Activated naive CD8-positive, alpha-beta T cell treated with anti-CD3 and anti-CD28 coated beads, Interleukin-2, amount 50 U/mL, for 24 hours (primary cell): Measurements from ENCODE around the gene GAPDHS.
A peak's percentile ranks its signal among the peaks of the same experiment; 100 is the strongest.

Experiments used
- ATAC-seq: fragments of 150-1000 bp; cut with Tn5 transposase; one replicate; pipeline ENCODE4 v1.10.0; 2021
- DNase-seq: peaks from one replicate; pipeline ENCODE4 v3.0.0; 2021
- H3K27ac Mint-ChIP-seq: one replicate; pipeline ENCODE4 v1.8.0; 2021; ENCODE audit warnings: mild to moderate bottlenecking, mixed read lengths
- H3K27me3 Mint-ChIP-seq: one replicate; pipeline ENCODE4 v1.8.0; 2021; ENCODE audit warnings: mixed read lengths
- H3K36me3 Mint-ChIP-seq: one replicate; pipeline ENCODE4 v1.8.0; 2021; ENCODE audit warnings: low read depth, mixed read lengths
- H3K4me1 Mint-ChIP-seq: one replicate; pipeline ENCODE4 v1.8.0; 2021; ENCODE audit warnings: mixed read lengths
- H3K4me3 Mint-ChIP-seq: one replicate; pipeline ENCODE4 v1.8.0; 2021; ENCODE audit warnings: mild to moderate bottlenecking, moderate library complexity, mixed read lengths
- H3K9me3 Mint-ChIP-seq: one replicate; pipeline ENCODE4 v1.8.0; 2021; ENCODE audit warnings: mixed read lengths

GAPDHS gene

DNA sequence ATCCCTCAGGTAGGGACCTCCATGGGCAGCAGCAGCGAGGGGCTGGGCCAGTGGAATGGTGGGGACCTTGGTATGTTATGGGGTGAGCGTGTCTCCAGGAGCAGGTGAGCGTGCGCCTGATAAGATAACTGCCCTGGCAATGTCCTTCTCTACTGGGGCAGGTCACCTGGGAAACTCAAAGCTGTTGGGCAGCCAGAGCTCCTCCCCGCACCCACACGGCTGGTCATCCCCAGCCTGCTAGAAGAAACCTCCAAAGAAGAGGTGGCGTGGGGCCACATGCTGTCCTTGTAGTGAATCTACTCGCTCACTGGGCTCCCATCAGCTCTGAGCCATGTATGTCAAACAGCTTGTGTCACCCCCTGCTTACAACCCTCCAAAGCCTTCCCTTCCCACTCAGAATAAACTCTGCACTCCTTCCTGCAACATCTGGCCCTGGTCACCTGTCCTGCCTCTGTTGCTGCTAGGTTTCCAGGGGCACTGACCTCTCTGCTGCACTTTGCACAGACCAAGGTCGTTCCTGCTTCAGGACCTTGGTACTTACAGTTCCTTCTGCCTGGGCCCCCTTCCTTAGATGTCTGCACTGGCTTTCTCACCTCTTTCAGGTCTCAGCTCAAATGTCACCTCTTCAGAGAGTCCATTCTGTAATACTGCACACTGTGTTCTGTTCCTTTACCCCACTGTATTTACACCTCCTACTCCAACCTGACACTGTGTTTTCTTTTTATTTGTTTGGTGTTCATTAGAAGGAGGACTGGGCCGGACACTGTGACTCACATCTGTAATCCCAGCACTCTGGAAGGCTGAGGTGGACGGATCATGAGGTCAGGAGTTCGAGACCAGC is 32.0 kb downstream of the GAPDHS start:
- Mint-ChIP-seq H3K9me3 (no peaks in the 10 kb centered on the region), H3K4me3 (no peak overlapping the region), H3K4me1 (no peaks in the 10 kb centered on the region), H3K27me3 (peaks cover 33% of the 10 kb centered on the region), H3K27ac (no peak overlapping the region), H3K36me3 (no peaks in the 10 kb centered on the region)
- no peak for DNase-seq
- no peak for ATAC-seq

DNA sequence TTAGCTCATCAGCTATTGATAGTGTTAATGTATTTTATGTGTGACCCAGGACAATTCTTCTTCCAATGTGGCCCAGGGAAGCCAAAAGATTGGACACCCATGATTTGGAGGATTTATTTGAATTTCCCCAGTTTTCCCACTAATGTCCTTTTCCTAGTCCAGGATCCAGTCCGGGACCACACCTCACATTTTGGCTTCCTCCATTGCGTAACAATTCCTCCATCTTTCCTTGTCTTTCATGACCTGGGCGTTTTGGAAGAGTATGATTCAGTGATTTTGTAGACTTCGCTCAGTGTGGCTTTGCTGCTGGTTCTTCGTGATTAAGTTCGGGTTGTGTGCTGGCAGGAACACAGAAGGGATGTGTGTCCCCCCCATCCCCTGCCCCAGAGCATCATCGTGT is 33.5 kb downstream of the GAPDHS start:
- ATAC-seq (no peak), DNase-seq (no peak)
- H3K9me3 Mint-ChIP-seq, result no peaks in the 10 kb centered on the region
- no peaks in the 10 kb centered on the region for H3K36me3 Mint-ChIP-seq
- H3K4me1 Mint-ChIP-seq, result no peaks in the 10 kb centered on the region
- no peak overlapping the region for H3K4me3 Mint-ChIP-seq
- H3K27ac Mint-ChIP-seq, result no peak overlapping the region
- peaks cover 29% of the 10 kb centered on the region for H3K27me3 Mint-ChIP-seq

DNA sequence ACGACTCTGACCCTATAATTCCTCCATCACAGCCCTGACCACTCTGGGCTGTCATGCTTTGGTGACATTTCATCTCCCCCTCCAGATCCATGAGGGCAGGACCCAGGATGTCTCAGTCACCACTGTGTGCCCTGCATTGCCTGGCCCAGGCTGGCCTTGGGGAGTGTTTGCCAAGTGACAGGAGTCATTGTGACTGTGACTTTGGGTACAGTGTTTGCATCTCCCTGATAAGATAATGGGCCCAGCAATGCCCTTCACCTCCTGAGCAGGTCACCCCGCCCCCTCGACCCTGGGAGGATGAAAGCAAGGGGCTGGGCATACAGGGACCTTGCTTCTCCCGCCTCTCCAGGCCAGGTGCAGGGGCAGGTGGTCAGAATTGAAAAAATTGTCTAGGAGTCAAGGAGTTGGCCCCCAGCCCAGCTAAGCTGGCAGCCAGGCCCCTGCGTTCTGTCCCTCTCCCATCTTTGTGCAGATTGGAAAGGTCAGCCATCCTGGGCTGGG is 36.1 kb downstream of the GAPDHS start:
- Mint-ChIP-seq H3K27me3 (peaks cover 21% of the 10 kb centered on the region), H3K9me3 (no peaks in the 10 kb centered on the region), H3K27ac (no peak overlapping the region), H3K36me3 (no peaks in the 10 kb centered on the region), H3K4me1 (no peaks in the 10 kb centered on the region), H3K4me3 (no peak overlapping the region)
- DNase-seq (no peak), ATAC-seq (no peak)

DNA sequence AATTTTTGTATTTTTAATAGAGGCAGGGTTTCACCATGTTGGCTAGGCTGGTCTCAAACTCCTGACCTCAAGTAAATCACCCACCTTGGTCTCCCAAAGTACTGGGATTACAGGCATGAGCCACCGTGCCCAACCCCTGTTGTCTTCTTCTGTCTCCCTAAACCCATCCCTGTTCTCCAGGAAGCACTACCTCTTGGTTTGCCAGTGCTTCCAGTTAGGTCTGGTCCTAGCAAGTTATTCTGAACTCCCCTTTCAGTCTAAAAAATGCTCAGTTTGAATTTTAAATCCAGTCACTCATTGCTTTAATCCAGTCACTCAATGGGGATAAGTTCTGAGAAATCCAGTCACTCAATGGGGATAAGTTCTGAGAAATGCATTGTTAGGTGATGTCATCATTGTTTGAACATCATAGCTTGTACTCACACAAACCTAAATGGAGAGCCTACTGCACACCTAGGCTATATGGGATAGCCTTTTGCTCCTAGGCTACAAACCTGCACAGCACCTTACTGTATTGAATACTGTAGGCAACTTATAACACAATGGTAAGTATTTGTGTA is 38.2 kb downstream of the GAPDHS start:
- ATAC-seq (no peak), DNase-seq (no peak)
- Mint-ChIP-seq H3K36me3 (no peaks in the 10 kb centered on the region), H3K9me3 (peaks cover 14% of the 10 kb centered on the region), H3K27me3 (peaks cover 22% of the 10 kb centered on the region), H3K27ac (no peak overlapping the region), H3K4me1 (no peaks in the 10 kb centered on the region), H3K4me3 (no peak overlapping the region)

DNA sequence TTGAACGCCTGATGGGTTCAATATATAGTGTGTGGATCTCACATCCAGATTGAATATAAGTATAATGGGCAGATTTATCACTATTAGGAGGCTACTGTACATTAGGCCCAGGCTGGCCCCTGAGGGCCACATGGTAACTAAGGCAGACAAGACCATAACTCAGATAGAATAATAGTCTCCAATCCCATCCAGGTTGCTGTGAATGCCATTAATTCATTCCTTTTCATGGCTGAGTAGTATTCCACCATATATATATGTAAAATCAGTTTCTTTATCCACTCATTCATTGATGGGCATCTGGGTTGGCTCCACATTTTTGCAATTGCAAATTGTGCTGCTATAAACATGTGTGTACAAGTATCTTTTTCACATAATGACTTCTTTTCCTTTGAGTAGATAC is 44.7 kb downstream of the GAPDHS start:
- DNase-seq (no peak), ATAC-seq (no peak)
- H3K27me3 Mint-ChIP-seq, result peaks cover 12% of the 10 kb centered on the region
- H3K9me3 Mint-ChIP-seq, result peaks cover 23% of the 10 kb centered on the region
- H3K4me3 Mint-ChIP-seq, result no peak overlapping the region
- H3K27ac Mint-ChIP-seq, result no peak overlapping the region
- H3K4me1 Mint-ChIP-seq, result no peaks in the 10 kb centered on the region
- H3K36me3 Mint-ChIP-seq, result peaks cover 5% of the 10 kb centered on the region

DNA sequence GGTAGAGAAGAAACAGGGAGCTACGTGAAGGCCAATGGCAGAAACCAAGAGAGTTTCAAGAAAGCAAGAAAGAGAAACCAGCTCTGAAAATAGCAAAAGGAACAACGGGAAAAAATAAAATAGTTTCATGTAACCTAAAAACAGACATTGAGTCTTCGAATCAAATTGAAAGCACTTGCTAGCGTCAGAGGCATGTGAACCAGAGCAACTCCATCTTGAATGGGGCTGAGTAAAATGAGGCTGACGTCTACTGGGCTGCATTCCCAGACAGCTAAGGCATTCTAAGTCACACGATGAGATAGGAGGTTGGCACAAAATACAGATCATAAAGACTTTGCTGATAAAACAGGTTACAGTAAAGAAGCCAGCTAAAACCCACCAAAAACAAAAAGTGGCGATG is 45.5 kb downstream of the GAPDHS start:
- Mint-ChIP-seq H3K36me3 (peaks cover 5% of the 10 kb centered on the region), H3K27me3 (peaks cover 16% of the 10 kb centered on the region), H3K4me3 (no peak overlapping the region), H3K27ac (no peak overlapping the region), H3K4me1 (no peaks in the 10 kb centered on the region), H3K9me3 (peaks cover 23% of the 10 kb centered on the region)
- no peak for ATAC-seq
- no peak for DNase-seq

DNA sequence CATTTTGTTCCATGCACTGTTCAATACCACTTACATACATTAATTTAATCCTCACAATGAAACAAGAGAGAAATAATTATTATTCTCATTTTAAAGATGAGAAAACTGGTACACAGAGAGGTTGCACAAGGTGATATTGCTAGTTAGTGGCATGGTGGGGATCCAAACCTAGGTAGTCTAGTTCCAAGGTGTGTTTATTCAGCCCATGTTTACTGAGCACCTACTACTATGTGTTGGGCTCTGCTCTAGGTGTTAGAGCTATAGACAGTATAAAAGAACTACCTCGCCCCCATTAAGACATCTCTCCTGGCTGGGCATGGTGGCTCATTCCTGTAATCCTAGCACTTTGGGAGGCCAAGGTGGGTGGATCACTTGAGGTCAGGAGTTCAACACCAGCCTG is 49.5 kb downstream of the GAPDHS start:
- Mint-ChIP-seq H3K4me1 (no peaks in the 10 kb centered on the region), H3K4me3 (no peak overlapping the region), H3K36me3 (no peaks in the 10 kb centered on the region), H3K27me3 (peaks cover 28% of the 10 kb centered on the region), H3K27ac (no peak overlapping the region), H3K9me3 (peaks cover 2% of the 10 kb centered on the region)
- ATAC-seq (no peak), DNase-seq (no peak)

DNA sequence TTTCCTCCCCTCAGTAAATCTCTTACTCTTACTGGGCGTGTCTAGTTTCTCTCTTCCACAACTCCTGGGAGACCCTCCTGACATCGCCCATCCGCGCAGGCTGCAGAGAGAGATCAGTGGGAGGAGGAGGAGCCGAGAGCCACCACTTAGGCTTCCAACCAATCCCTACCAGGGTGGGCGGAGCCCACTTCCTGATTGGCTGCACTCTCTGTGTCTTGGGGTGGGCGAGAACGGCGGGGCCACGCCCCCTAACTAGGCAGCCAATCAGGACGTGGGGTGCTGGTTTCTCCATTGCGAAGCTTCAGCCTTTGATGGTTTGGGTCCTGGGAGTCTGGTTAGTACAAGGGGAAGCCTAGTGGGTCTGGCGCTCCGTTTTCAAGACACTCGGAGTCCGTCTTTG is 52.6 kb downstream of the GAPDHS start, which contains the start of gene PMIS2:
PMIS2 (plus strand) TSS at position 326 of the 400 bp plus-strand sequence. CDS start 87 bp downstream, outside the sequence.
- DNase-seq (peak; percentile 28), ATAC-seq (no peak)
- Mint-ChIP-seq H3K4me3 (no peak within 1 kb of the TSS), H3K27me3 (peaks cover 28% of the 10 kb centered on the region), H3K9me3 (no peaks in the 10 kb centered on the region), H3K36me3 (no peaks in the 10 kb centered on the region), H3K27ac (no peak within 1 kb of the TSS), H3K4me1 (no peaks in the 10 kb centered on the region)

DNA sequence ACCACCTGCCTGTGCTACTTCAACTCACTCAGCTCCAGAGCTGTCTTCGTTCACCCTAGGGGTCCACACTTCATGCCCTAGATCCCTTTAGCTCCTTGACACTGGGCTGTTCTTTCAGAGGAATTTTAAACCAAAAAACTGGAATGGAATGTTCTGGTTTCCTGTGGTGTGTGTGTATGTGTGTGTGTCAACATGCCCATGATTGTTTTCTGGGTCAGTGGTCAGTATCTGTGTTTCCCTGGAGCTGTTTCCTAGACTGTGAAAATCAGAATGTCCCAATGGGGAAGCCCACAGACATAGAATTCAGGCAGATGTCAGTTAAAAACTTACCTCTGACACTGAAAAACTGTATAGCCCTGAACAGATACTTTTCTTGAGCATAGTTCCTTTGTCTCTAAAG is 54.1 kb downstream of the GAPDHS start:
- Mint-ChIP-seq H3K27me3 (peaks cover 28% of the 10 kb centered on the region), H3K4me3 (no peak overlapping the region), H3K36me3 (no peaks in the 10 kb centered on the region), H3K9me3 (no peaks in the 10 kb centered on the region), H3K27ac (no peak overlapping the region), H3K4me1 (no peaks in the 10 kb centered on the region)
- ATAC-seq (no peak), DNase-seq (no peak)

DNA sequence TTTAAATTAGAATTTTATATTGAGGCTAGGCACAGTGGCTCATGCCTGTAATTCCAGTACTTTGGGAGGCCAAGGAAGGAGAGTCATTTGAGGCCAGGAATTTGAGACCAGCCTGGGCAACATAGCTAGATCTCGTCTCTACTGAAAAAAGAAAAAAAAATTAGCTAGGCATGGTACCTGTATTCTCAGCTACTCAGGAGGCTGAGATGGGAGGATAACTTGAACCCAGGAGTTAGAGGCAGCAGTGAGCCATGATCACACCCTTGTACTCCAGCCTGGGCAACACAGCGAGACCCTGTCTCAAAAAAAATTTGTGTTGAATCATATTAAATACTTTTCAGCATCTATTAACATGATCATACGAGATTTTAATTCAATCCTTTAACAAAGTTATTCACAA is 57.6 kb downstream of the GAPDHS start:
- H3K27ac Mint-ChIP-seq, result no peak overlapping the region
- no peak overlapping the region for H3K4me3 Mint-ChIP-seq
- no peaks in the 10 kb centered on the region for H3K4me1 Mint-ChIP-seq
- no peaks in the 10 kb centered on the region for H3K9me3 Mint-ChIP-seq
- DNase-seq, result no peak
- no peak for ATAC-seq
- peaks cover 11% of the 10 kb centered on the region for H3K27me3 Mint-ChIP-seq
- no peaks in the 10 kb centered on the region for H3K36me3 Mint-ChIP-seq

DNA sequence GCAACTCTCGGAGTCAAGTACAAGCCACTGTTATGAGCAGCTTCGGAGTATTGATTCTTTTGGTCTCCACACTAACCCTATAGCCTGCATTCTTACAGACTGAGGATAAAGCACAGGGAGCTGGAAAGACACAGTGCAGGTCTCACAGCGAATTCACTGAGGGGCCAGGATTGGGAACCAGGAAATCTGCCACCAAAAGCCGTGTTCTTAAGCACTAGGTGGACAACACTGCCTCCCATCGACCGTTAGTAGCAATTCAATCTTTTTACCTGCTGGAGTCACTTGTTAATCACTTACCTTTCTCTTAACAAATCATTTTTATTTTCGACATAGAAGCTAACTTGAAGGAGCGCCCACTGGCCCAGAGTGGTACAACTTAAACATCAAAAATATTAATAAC is 59.0 kb downstream of the GAPDHS start:
- Mint-ChIP-seq H3K27me3 (peaks cover 5% of the 10 kb centered on the region), H3K4me3 (no peak overlapping the region), H3K36me3 (no peaks in the 10 kb centered on the region), H3K27ac (no peak overlapping the region), H3K9me3 (no peaks in the 10 kb centered on the region), H3K4me1 (peaks cover 3% of the 10 kb centered on the region)
- ATAC-seq (no peak), DNase-seq (peak; percentile 12)
